Measurements from ENCODE around the gene BUD23. TPM values are rescaled to one million over a fixed set of nuclear protein-coding genes. Genes with fewer than 3 reads are reported as not detected.

The BUD23 gene
- total RNA-seq, 1 experiment from 2014 or later, result 78.1 TPM

DNA sequence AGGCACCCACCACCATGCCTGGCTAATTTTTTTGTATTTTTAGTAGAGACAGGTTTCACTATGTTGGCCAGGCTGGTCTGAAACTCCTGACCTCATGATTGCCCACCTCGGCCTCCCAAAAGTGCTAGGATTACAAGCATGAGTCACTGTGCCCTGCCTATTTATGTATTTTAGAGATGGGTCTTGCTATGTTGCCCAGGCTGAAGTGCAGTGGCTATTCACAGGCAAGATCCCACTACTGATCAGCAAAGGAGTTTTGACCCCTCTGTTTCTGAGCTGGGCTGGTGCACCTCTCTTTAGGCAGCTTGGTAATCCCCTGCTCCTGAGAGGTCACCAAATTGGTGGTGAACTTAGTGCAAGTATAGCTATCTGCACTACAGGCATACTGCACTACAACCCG is 49.0 kb downstream of the BUD23 start:
- no peak for DNase-seq
- no peak overlapping the region for H3K4me3 Mint-ChIP-seq
- no peaks in the 10 kb centered on the region for H4K20me1 ChIP-seq (ENCODE audit: control insufficient read depth, insufficient read depth, insufficient read length)
- H3K23me2 ChIP-seq (ENCODE audit: insufficient read length, low read depth, low read length, poor library complexity, severe bottlenecking), result no peaks in the 10 kb centered on the region
- no peak overlapping the region for H2AK5ac ChIP-seq (ENCODE audit: insufficient read length, low read length)
- H3K23ac ChIP-seq (ENCODE audit: insufficient read length, low read depth, low read length), result no peak overlapping the region
- no peak overlapping the region for H3K9ac ChIP-seq (ENCODE audit: extremely low read depth, insufficient read length, low read length)
- H3K79me1 ChIP-seq (ENCODE audit: insufficient read depth, low read depth, low read length, poor library complexity, severe bottlenecking), result no peaks in the 10 kb centered on the region
- peaks cover 9 to 19% of the 10 kb centered on the region in 2 experiments for H3K4me1 Mint-ChIP-seq
- no peak overlapping the region for H2BK5ac ChIP-seq (ENCODE audit: insufficient read length, low read length)
- no peaks in the 10 kb centered on the region for H3K9me3 Mint-ChIP-seq
- WGBS (ENCODE audit: extremely low coverage, insufficient read length, low lambda C conversion rate), result no CpG with 5 or more reads among the region's 2 CpGs
- H3K9me3 ChIP-seq (ENCODE audit: control insufficient read depth, low read depth, low read length), result no peaks in the 10 kb centered on the region
- H4K91ac ChIP-seq (ENCODE audit: insufficient read length, low read depth, low read length), result no peak overlapping the region
- peaks cover 6 to 23% (median 15%) of the 10 kb centered on the region in 3 experiments; a peak in 6 of 7 replicates for H3K36me3 Mint-ChIP-seq (ENCODE audit: insufficient read depth in 1 of 3, low read depth in 3 of 3)
- no peak overlapping the region for H3K27ac ChIP-seq (ENCODE audit: insufficient read length, low read depth, low read length)
- H3K56ac ChIP-seq (ENCODE audit: insufficient read length, low read depth, low read length), result no peak overlapping the region
- TF ChIP-seq, protein P1, sequence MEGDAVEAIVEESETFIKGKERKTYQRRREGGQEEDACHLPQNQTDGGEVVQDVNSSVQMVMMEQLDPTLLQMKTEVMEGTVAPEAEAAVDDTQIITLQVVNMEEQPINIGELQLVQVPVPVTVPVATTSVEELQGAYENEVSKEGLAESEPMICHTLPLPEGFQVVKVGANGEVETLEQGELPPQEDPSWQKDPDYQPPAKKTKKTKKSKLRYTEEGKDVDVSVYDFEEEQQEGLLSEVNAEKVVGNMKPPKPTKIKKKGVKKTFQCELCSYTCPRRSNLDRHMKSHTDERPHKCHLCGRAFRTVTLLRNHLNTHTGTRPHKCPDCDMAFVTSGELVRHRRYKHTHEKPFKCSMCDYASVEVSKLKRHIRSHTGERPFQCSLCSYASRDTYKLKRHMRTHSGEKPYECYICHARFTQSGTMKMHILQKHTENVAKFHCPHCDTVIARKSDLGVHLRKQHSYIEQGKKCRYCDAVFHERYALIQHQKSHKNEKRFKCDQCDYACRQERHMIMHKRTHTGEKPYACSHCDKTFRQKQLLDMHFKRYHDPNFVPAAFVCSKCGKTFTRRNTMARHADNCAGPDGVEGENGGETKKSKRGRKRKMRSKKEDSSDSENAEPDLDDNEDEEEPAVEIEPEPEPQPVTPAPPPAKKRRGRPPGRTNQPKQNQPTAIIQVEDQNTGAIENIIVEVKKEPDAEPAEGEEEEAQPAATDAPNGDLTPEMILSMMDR (conservative IDR thresholded peaks at IDR 0.05), result no peak
- H4K5ac ChIP-seq (ENCODE audit: insufficient read length, low read depth, low read length), result no peak overlapping the region
- no peak overlapping the region for H3K4ac ChIP-seq (ENCODE audit: low read depth, low read length)
- no peak overlapping the region for H3K18ac ChIP-seq (ENCODE audit: insufficient read length, low read depth, low read length)
- H2AFZ ChIP-seq (ENCODE audit: low read length), result no peak overlapping the region
- H3K79me2 ChIP-seq (ENCODE audit: insufficient read depth, low read length), result no peaks in the 10 kb centered on the region
- no peaks in the 10 kb centered on the region for H3K4me1 ChIP-seq (ENCODE audit: insufficient read depth, low read length)
- H2BK12ac ChIP-seq (ENCODE audit: insufficient read length, low read depth, low read length), result no peak overlapping the region
- no peak overlapping the region for H2BK20ac ChIP-seq (ENCODE audit: low read depth, low read length, poor library complexity, severe bottlenecking)
- H4K8ac ChIP-seq (replicated peaks; ENCODE audit: insufficient read length, low read depth, low read length), result no peak overlapping the region
- H3T11ph ChIP-seq (ENCODE audit: low read length), result no peak overlapping the region
- H3K4me2 ChIP-seq (ENCODE audit: insufficient read depth, insufficient read length, low read length), result no peak overlapping the region
- H2BK15ac ChIP-seq (ENCODE audit: low read depth, low read length), result no peak overlapping the region
- no peak overlapping the region for H3K27ac Mint-ChIP-seq
- H3K27me3 Mint-ChIP-seq (ENCODE audit: low read depth), result no peaks in the 10 kb centered on the region; the same call in none of the 2 replicates
- no peak overlapping the region for H2BK120ac ChIP-seq (ENCODE audit: low read depth, low read length, poor library complexity, severe bottlenecking)
- H3K27me3 ChIP-seq (ENCODE audit: insufficient read depth, low read length), result no peaks in the 10 kb centered on the region
- H3K14ac ChIP-seq (ENCODE audit: insufficient read depth, low read length), result no peak overlapping the region
